GM18526 (cell line): ENCODE results near the gene EHBP1L1.

Experiments
- POLR2A ChIP-seq: IDR thresholded peaks from 3 replicates; pipeline ENCODE4 v1.6.1; 2011; ENCODE audit not compliant: insufficient read length; ENCODE audit errors: extremely low read depth

Gene EHBP1L1

DNA sequence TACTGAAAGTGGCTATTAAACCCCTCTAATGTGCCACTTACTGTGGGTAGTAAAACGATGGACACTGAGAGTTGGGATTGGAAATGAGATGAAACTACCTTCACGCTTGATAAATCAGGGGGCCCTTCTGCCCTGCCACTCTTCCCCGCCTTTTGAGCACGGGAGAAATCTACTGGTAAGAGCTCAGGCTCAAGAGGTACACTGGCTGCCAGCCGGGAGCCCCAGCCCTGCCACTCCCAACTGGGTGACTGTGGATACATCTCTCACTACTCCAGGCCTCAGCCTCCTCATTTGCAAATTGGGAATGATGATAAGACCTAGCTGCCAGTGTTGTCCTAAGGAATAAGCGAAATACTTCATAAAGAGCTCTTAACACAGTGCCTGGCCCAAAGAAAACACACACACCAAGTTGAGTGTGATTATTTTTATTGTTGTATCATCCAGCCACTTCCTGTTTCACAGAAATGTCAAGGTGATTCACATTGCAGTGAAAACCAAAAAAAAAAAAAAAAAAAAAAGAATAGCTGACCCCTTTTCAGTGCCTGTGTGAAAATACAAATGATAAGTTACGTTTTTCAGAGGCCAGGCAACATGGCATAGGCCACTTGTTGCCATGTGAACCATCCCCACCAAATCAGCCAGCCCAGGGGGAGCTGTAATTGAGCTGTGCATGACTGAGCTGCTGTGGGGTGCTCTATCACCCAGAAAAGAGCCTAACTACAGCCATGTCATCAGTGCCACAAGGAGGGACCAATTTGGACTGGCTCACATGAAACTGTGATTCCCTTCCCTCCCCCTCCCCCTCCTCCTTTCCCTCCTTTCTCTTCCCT lies 10.0 kb upstream of the EHBP1L1 start:
- no peak for TF ChIP-seq POLR2A

DNA sequence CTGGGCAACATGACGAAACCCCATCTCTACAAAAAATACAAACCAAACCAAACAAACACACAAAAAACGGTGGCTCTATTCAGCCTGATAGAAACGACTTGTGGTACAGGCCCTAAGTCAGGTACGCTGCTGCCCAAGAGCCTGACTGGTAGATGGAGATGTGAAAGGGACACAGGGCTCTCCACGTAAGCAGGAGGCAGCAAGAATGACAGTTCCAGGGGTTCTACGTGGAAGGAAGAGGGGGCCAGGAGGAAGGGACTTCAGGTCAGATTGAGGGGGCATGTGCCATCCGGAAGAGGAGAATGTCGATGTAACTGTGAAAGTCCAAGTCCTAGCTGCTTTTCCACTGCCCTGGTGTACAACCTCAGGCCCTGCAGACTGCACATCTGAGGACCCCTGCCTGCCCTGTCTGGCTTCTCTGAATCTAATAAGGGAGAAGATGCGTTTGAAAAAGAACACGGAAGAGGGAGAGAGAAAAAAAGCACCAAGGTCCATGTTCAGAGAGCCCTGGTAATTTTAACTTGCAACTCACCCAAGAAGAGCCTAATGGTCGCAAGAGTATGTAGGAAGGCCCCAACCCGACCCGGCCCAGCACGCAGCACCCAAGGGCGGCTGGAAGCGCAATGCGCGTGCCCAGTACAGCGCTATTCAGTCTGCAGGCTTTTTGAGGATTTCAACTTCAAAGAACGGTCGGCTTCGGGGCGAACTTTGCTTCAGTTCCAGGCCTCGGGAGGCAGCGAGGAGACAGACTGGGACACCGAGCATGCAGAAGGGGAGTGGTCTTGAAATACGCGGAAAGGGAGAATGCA lies 6.5 kb upstream of the EHBP1L1 start:
- no peak for TF ChIP-seq POLR2A

DNA sequence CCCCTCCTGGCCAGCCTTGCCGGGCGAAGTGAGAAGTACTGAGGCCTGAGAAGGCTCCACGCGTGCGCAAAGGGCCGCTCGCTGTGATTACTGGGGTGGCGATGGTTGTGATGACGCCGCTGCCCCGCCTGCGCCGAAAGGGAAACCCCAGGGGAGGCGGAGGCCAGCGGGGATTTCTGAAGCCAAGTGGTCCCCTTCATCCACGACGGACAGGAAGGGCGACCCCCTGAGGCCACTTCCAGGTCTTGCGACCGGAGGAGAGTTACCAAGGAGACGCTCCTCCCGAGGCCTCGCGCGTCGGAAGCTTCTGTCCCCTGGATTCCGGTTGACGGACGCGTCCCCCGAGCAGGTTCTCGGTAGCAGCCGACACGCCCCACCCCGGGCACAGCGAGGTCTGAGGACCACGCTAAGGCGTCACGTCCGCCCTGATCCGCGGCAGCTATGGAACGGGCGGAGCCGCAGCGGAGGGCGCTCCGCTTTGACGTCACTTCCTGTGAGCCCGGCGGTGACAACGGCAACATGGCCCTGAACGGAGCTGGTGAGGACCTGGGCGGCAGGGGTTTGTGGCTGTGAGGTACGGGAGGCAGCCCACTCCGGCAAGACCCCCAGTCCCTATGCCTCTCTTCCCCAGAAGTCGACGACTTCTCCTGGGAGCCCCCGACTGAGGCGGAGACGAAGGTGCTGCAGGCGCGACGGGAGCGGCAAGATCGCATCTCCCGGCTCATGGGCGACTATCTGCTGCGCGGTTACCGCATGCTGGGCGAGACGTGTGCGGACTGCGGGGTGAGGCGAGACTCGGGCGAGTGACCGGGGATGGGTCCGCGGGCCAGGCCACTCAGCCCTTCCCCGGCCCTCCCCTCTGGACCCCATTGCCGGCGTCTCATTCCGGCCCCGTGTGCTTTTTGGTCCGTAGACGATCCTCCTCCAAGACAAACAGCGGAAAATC lies 5.6 kb upstream of the EHBP1L1 start, which contains the start of gene ZNRD2:
Gene ZNRD2, plus strand, starts transcription at position 505 of the 946 bp plus-strand sequence. Its CDS starts 15 bp downstream, at position 520.
- TF ChIP-seq POLR2A: peak; percentile 78

DNA sequence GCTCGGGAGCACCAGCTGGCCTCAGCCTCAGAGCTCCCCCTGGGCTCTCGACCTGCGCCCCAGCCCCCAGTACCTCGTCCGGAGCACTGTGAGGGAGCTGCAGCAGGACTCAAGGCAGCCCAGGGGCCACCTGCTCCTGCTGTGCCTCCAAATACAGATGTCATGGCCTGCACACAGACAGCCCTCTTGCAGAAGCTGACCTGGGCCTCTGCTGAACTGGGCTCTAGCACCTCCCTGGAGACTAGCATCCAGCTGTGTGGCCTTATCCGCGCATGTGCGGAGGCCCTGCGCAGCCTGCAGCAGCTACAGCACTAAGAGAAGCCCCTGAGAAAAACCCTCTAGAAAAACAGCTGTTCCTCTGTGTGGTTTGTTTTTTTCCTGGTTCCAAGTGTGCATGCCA lies 4.4 kb upstream of the EHBP1L1 start:
- no peak for TF ChIP-seq POLR2A

DNA sequence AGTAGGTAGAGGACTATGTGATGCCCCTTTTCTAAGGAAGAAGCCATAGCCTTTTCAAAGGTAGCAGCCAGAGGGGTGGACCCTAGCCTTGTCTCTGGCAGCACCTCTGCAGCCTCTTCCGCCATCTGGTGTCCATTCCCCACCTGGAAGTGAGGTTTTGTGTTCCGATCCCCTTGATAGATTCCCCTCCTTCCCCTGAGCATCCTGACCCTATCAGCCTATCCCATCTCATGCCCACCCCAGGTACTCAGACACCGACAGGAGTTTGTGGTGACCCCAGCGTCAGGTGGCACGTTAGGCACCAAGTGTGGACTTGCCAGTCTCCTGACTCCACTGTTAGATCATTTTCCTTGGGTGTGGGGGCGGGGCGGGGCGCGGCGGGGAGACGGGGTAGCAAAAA lies 3.9 kb upstream of the EHBP1L1 start:
- TF ChIP-seq POLR2A: no peak

DNA sequence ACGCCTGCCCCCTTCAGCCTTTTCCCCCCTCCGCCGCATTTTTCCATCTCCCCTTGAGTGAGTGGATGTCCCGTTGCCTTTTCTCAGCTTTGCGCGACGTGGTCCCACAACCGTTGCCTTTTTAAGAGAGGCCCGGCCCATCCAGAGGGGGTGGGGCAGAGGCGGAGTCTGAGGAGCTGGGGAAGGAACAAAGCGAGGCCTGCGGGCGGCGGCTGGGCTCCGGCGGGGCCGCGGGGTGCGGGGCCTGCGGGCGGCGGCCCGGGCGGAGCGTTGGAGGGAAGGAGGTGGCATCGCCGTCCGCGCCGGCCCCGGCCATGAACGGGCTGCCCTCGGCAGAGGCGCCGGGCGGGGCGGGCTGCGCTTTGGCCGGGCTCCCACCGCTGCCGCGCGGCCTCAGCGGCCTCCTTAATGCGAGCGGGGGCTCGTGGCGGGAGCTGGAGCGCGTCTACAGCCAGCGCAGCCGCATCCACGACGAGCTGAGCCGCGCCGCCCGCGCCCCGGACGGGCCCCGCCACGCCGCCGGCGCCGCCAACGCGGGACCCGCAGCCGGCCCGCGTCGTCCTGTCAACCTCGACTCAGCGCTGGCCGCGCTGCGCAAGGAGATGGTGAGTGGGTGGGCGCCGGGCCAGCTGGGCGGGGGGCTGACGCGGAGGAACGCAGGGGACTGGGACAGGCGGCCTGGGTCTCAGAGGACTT lies 3.3 kb upstream of the EHBP1L1 start, which contains the start of gene FAM89B:
Gene FAM89B, plus strand, starts transcription at position 183 of the 696 bp plus-strand sequence. Its CDS starts 132 bp downstream, at position 315.
- TF ChIP-seq POLR2A: peak; percentile 44

DNA sequence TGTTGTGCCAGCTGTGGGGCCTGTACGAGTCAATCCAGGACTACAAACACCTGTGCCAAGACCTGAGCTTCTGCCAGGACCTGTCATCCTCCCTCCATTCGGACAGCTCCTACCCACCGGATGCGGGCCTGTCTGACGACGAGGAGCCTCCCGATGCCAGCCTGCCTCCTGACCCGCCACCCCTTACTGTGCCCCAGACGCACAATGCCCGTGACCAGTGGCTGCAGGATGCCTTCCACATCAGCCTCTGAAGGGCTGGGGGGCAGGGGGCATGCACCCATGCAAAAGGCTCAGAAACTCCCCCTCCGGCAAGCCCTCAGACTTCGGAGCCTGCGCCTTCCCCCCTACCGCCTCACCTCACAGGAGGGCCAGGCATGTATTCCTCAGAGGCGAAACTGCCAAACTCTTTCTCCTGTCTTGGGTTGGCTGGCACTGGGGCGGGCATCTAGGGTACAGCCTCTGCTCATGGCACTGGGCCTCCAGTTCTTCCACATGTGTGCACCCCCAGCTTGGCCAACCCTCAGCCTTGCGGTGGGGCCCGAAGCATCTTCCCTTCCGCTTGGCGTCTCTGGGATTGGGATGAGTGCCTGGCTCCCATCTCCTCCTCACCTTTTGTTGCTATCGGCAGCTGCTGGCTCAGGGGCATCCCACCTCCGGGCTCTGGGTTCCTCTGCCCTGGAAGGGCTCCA lies 2.3 kb upstream of the EHBP1L1 start:
- no peak for TF ChIP-seq POLR2A

DNA sequence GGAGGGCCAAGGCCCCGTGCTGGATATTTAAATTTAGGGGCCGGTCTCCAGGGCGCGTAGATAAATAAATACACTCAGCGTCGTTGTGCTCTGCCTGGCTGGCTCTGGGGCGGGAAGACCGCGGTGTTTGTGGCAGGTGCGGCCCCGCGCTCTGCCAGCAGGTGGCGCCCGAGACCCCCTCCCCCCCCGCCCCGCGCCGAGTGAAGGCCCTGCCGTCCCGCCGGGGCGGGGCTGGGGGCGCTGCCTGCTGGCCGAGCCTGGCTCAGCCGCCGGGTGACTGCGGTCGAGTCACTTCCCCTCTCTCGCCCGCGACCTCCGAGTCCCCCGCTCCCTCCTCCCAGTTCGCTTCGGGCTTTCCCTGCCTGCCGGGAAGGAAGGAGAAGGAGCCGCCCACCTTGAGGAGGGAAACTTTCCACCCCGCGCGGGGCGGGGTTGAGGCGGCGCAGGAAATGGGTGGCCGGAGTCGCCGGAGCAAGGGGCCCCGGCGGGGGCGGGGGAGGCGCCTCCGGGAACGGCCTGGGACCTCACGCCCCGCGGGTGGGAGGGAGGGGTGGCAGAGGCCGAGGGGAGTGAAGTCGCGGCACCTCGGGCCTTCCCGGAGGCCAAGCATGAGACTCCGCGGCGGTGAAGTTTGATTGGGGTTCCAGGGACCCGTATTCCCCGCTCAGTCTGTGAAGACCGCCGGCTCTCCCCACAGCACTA lies 1.6 kb upstream of the EHBP1L1 start:
- no peak for TF ChIP-seq POLR2A

DNA sequence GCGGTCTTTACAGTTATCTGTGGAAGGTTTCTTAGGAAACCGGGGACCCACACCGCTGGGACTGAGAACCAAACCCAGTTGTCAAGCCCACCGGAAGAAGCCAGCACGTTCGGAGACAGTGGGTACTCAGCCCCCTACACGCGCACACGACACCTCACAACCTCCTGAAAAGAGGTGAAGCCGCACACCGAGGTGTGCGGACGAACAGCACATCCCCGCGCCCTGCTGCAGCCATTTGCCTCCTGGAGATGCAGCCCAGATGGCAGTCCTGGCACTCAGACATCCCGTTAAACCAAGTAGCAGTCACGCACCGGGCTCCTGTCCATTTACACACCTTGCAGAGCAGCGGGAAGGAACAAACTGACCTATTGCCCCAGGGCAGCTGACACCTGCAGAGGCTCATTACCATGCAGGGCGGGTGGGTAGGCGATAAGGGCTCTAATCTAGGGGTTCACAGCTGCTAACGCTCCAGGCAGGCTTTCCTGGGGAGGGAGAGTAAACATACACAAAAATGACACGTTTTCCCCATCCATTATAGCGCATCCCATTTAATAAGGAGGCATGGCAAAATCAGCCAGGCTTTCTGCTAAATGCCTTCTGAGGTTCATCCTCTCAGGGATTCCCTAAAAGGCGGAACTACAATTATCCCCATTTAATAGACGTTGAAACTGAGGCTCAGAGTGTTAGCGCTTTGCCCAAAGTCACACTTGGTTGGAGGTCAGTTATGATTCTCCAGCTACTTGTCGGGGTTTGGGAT lies 864 bp upstream of the EHBP1L1 start:
- TF ChIP-seq POLR2A: no peak

DNA sequence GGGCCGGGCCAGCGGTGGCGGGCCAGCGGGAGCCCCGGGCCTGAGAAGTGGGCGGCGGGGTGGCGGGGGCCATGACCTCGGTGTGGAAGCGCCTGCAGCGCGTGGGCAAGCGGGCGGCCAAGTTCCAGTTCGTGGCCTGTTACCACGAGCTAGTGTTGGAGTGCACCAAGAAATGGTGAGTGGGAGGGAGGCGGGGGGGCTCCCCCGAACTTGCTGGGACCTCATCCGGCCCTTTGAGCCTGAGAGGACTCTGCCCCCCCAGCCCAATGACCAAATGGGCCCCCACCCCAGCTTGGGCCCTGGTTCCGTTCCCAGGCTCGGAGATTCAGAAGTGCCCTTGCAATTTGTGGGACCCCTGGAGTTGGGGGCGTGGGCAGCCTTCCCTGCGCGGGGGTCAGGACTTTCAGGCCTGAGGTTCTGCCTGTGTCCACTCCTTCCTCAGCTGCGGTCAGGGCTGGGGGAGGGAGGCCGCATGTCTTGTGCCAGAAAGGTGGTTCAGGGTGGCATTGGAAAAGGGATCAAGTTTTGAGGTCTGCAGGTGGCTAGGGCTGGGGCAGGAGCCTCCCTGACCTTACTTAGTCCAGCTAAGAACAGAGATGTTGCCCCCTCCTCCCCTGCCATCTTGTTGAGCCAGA lies 496 bp downstream of the EHBP1L1 start:
- peak; percentile 11 for TF ChIP-seq POLR2A

DNA sequence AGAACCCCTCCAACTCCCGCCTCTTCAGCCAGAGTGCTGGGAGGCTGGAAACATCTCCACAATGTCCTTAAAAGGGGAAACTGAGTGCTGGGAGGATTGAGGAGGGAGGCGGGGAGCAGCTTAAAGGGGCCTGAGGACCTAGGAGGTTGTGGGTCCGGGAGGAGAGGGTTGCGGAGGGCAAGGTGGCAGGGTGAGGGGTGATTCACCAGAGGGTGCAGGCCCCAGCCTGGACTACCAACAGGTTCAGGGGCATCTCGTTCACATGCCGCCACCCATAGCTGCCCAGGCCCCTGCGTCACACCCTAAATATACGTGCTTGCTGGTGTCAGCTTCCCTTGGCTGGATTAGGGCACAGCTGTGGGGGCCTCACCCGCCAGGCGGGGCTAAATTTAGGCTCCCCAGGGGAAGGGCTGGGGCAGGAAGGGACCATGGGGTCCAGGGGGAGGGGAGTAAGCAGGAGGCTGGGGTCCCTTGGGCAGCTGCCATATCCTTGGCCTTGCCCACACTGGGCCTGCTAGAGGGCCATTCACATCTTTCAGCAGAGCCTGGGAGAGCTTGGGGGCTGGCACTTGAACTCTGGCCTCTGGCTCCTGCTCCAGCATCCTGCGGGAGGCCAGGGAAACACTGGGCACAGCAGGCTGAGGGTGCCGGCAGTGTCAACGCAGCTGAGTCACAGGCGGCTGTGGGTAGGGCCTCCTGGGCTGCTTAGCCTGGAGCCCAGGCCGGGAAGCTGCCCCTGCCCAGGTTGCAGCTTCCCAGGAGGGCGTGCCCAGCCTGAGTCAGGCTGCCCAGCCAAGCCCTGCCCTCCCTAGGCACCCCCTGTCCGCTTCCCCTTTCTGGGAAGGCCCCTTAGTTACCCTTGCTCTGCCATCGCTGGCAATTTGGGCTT lies 1.3 kb downstream of the EHBP1L1 start:
- no peak for TF ChIP-seq POLR2A
